GM12878 (cell line): ENCODE data around the gene IL31. TPM values are rescaled to one million over a fixed set of nuclear protein-coding genes. Genes with fewer than 3 reads are reported as not detected.

Experiments used
- ATAC-seq: fragments of 200-7000 bp; cut with Tn5 transposase; 3 replicates; pipeline ENCODE4 v1.9.1; 2020; ENCODE audit warnings: mild to moderate bottlenecking, moderate library complexity
- BruUV-seq: library from RNA; stranded (reverse); fragments of 400-500 nt; replicated peaks from 2 replicates; lab custom pipeline; 2021; lab: Mats Ljungman, UMichigan
- CTCF ChIA-PET: fragments of 300-600 bp; sonication (Branson Sonifier 250); formaldehyde crosslinking; extraction: SDS; loops from one replicate; lab custom pipeline; 2021; ENCODE audit warnings: inconsistent platforms; lab: Yijun Ruan, JAX
- POLR2A ChIA-PET: fragments of 350-600 bp; formaldehyde crosslinking; extraction: SDS; loops from one replicate; lab custom pipeline; 2021; ENCODE audit warnings: inconsistent platforms; lab: Charles Lee
- RAD21 ChIA-PET: fragments of 300-600 bp; sonication (Branson Sonifier 250); formaldehyde crosslinking; loops from one replicate; lab custom pipeline; 2023; ENCODE audit warnings: antibody characterized with exemption; ENCODE audit not compliant: unreplicated experiment; lab: Charles Lee
- SMC1A ChIA-PET: fragments of 300-600 bp; sonication (Branson Sonifier 250); formaldehyde crosslinking; loops from one replicate; lab custom pipeline; 2023; ENCODE audit not compliant: unreplicated experiment, uncharacterized antibody; lab: Charles Lee
- DNase-seq: peaks from one replicate; pipeline ENCODE4 v3.0.0-alpha.2; 2011; ENCODE audit warnings: low read depth, low spot score
- FAIRE-seq: peaks from 3 replicates; lab custom pipeline; 2011; peaks lifted over from hg19 to GRCh38; lab: Jason Lieb, UNC
- H2AFZ ChIP-seq: 2 replicates; pipeline ENCODE4 v1.6.0; 2011; ENCODE audit warnings: low read depth, low read length, control low read depth; ENCODE audit not compliant: control insufficient read depth
- H3K27ac ChIP-seq: 2 replicates; pipeline ENCODE4 v1.5.1; 2011; ENCODE audit warnings: control low read depth; ENCODE audit not compliant: control insufficient read depth, insufficient read depth
- H3K27me3 ChIP-seq, 2 experiments: replicated peaks in 1 of 2; 2 replicates each; pipeline versions ENCODE4 v1.6.0 to v1.6.1; 2011; ENCODE audit warnings: low read length in 1 of 2; ENCODE audit not compliant: control insufficient read depth in 2 of 2, insufficient read depth in 2 of 2
- H3K36me3 ChIP-seq, 2 experiments: 2 replicates each; pipeline ENCODE4 v1.5.1; 2011; ENCODE audit warnings: low read length in 1 of 2; ENCODE audit not compliant: control insufficient read depth in 2 of 2, insufficient read depth in 2 of 2
- H3K4me1 ChIP-seq: 2 replicates; pipeline ENCODE4 v1.6.1; 2011; ENCODE audit warnings: mild to moderate bottlenecking, low read length, moderate library complexity, mixed read lengths; ENCODE audit not compliant: control insufficient read depth, insufficient read depth
- H3K4me2 ChIP-seq: 2 replicates; pipeline ENCODE4 v1.6.0; 2011; ENCODE audit warnings: control low read depth; ENCODE audit not compliant: control insufficient read depth, insufficient read depth
- H3K4me3 ChIP-seq: fragments of 200-600 bp; sonication (generic); 2 replicates; pipeline ENCODE4 v1.5.1; 2016
- H3K79me2 ChIP-seq: 2 replicates; pipeline ENCODE4 v1.6.0; 2011; ENCODE audit warnings: low read length; ENCODE audit not compliant: control insufficient read depth, insufficient read depth
- H3K9ac ChIP-seq: 2 replicates; pipeline ENCODE4 v1.8.0; 2011; ENCODE audit warnings: low read length, control low read depth, mixed read lengths; ENCODE audit not compliant: control insufficient read depth, insufficient read depth
- H3K9me3 ChIP-seq: replicated peaks from 3 replicates; pipeline ENCODE4 v1.5.1; 2011; ENCODE audit warnings: mild to moderate bottlenecking, low read length; ENCODE audit not compliant: control insufficient read depth, insufficient read depth
- H4K20me1 ChIP-seq: 2 replicates; pipeline ENCODE4 v1.6.0; 2011; ENCODE audit not compliant: control insufficient read depth, insufficient read depth
- BMI1 ChIP-seq: fragments of 450-650 bp; IDR thresholded peaks from 2 replicates; pipeline ENCODE4 v1.6.1; 2016; ENCODE audit warnings: mild to moderate bottlenecking, moderate library complexity, borderline replicate concordance
- CBX3 ChIP-seq: fragments of 200-600 bp; sonication (generic); IDR thresholded peaks from 2 replicates; pipeline ENCODE4 v1.6.1; 2016; ENCODE audit warnings: low read depth, borderline replicate concordance
- KLF5 ChIP-seq: fragments of 450-650 bp; IDR thresholded peaks from 2 replicates; pipeline ENCODE4 v1.6.1; 2014; ENCODE audit warnings: mild to moderate bottlenecking; ENCODE audit not compliant: partially characterized antibody
- MEF2B ChIP-seq: fragments of 450-650 bp; IDR thresholded peaks from 2 replicates; pipeline ENCODE4 v1.6.1; 2018; ENCODE audit warnings: mild to moderate bottlenecking, moderate library complexity; ENCODE audit not compliant: partially characterized antibody, poor library complexity, severe bottlenecking
- NR2C1 ChIP-seq: fragments of 450-650 bp; IDR thresholded peaks from 2 replicates; pipeline ENCODE4 v1.6.1; 2017; ENCODE audit warnings: antibody characterized with exemption, mild to moderate bottlenecking, moderate library complexity
- PML ChIP-seq: IDR thresholded peaks from 2 replicates; pipeline ENCODE4 v1.6.1; 2012; ENCODE audit warnings: low read length, inconsistent platforms
- RFX5 ChIP-seq: IDR thresholded peaks from 2 replicates; pipeline ENCODE4 v1.6.1; 2011; ENCODE audit warnings: low read depth, low read length, improper control_type of control experiment
- YBX1 ChIP-seq: fragments of 450-650 bp; IDR thresholded peaks from 2 replicates; pipeline ENCODE4 v1.6.1; 2016; ENCODE audit warnings: antibody characterized with exemption
- WGBS: methylation state at CpG from one replicate; pipeline ENCODE4 v1.1.6; 2016; ENCODE audit warnings: low lambda C conversion rate; ENCODE audit not compliant: insufficient replicate concordance, insufficient coverage; ENCODE audit errors: missing lambda C conversion rate; 5-methylcytosine and 5-hydroxymethylcytosine counted together
- in situ Hi-C: fragments of 300-500 bp; cut with MboI; formaldehyde crosslinking; loops from 9 replicates; pipeline ENCODE4 v1.14.3; 2018; ENCODE audit warnings: mixed read lengths
- intact Hi-C: fragments of 100-400 bp; cut with micrococcal nuclease; formaldehyde crosslinking; loops from one replicate; pipeline ENCODE4 v1.14.2; 2022; ENCODE audit not compliant: unreplicated experiment
- polyA plus RNA-seq, 11 experiments: library from polyadenylated mRNA; depleted of rRNA in 4 of 11; unstranded in 6 of 11; stranded (reverse) in 5 of 11; fragments of >200 nt; fragmentation: Nextera tagmentation in 4 of 11; fragmentation: Illumina TruSeq in 1 of 11; extraction: Ambion mirVana in 4 of 11; extraction: Trizol in 1 of 11; gene quantifications; 1 replicate in 1 of 11; 2 replicates in 10 of 11; pipeline versions ENCODE4 v1.2.1 to v1.2.3, GENCODE V29; 2011 to 2016; ENCODE audit warnings: inconsistent platforms in 2 of 11, missing spikeins in 2 of 11, low read depth in 1 of 11
- total RNA-seq, 4 experiments: library from RNA; depleted of rRNA in 3 of 4; stranded (reverse); fragments of >200 nt in 3 of 4; fragmentation: Illumina TruSeq in 1 of 4; extraction: Trizol in 1 of 4; gene quantifications; 2 replicates each; pipeline versions ENCODE4 v1.2.1 to v1.2.3, GENCODE V29; 2013 to 2021
- TF ChIP-seq, protein P1 (sequence below): fragments of 450-650 bp; IDR thresholded peaks from 2 replicates; pipeline ENCODE4 v1.6.1; 2018; ENCODE audit warnings: mild to moderate bottlenecking, low read depth, moderate library complexity; ENCODE audit not compliant: partially characterized antibody
- TF ChIP-seq, protein P2 (sequence below): IDR thresholded peaks from 2 replicates; pipeline ENCODE4 v1.6.1; 2012; ENCODE audit warnings: improper control_type of control experiment, low read depth, low read length; ENCODE audit not compliant: insufficient replicate concordance
- TF ChIP-seq, protein P3 (sequence below): IDR thresholded peaks from 2 replicates; pipeline ENCODE4 v1.6.1; 2012; ENCODE audit warnings: mild to moderate bottlenecking, low read depth, low read length

The IL31 gene
- total and polyA plus RNA-seq, 10 of the 15 experiments (the other 5 are each of a cell fraction or from before 2014, with no cell fraction given): not detected

DNA sequence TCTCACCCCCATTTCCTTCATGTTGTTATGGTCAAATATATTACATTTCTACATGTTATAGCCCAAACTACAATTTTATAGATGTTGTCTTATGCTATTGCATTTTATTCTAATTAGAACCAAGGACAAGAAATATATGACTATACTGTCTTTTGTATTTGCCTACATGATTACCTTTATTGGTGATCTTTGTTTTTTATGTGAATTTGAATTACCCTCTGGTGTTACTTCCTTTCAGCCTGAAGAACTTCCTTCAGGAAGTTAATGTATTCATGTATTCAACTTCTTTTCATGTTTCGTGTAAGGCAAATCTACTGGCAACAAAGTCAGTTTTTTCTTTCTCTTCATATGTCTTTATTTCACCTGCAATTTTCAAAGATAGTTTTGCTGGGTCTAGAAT is 20.8 kb upstream of the IL31 start:
- Histone ChIP-seq H2AFZ (no peak overlapping the region), H3K79me2 (no peaks in the 10 kb centered on the region), H3K27ac (no peak overlapping the region), H3K36me3 (no peaks in the 10 kb centered on the region), H3K4me3 (no peak overlapping the region), H3K9ac (no peak overlapping the region), H3K4me1 (no peaks in the 10 kb centered on the region), H3K9me3 (peaks cover 3% of the 10 kb centered on the region; the same call in 1 of the 3 replicates), H3K27me3 (no peaks in the 10 kb centered on the region; a peak in 1 of 4 replicates), H4K20me1 (no peaks in the 10 kb centered on the region), H3K4me2 (no peak overlapping the region)
- TF ChIP-seq YBX1 (no peak), RFX5 (no peak), BMI1 (no peak), NR2C1 (no peak), KLF5 (no peak), CBX3 (no peak), PML (no peak), MEF2B (no peak)
- TF ChIP-seq, protein P1, sequence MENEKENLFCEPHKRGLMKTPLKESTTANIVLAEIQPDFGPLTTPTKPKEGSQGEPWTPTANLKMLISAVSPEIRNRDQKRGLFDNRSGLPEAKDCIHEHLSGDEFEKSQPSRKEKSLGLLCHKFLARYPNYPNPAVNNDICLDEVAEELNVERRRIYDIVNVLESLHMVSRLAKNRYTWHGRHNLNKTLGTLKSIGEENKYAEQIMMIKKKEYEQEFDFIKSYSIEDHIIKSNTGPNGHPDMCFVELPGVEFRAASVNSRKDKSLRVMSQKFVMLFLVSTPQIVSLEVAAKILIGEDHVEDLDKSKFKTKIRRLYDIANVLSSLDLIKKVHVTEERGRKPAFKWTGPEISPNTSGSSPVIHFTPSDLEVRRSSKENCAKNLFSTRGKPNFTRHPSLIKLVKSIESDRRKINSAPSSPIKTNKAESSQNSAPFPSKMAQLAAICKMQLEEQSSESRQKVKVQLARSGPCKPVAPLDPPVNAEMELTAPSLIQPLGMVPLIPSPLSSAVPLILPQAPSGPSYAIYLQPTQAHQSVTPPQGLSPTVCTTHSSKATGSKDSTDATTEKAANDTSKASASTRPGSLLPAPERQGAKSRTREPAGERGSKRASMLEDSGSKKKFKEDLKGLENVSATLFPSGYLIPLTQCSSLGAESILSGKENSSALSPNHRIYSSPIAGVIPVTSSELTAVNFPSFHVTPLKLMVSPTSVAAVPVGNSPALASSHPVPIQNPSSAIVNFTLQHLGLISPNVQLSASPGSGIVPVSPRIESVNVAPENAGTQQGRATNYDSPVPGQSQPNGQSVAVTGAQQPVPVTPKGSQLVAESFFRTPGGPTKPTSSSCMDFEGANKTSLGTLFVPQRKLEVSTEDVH: no peak
- TF ChIP-seq, protein P2, sequence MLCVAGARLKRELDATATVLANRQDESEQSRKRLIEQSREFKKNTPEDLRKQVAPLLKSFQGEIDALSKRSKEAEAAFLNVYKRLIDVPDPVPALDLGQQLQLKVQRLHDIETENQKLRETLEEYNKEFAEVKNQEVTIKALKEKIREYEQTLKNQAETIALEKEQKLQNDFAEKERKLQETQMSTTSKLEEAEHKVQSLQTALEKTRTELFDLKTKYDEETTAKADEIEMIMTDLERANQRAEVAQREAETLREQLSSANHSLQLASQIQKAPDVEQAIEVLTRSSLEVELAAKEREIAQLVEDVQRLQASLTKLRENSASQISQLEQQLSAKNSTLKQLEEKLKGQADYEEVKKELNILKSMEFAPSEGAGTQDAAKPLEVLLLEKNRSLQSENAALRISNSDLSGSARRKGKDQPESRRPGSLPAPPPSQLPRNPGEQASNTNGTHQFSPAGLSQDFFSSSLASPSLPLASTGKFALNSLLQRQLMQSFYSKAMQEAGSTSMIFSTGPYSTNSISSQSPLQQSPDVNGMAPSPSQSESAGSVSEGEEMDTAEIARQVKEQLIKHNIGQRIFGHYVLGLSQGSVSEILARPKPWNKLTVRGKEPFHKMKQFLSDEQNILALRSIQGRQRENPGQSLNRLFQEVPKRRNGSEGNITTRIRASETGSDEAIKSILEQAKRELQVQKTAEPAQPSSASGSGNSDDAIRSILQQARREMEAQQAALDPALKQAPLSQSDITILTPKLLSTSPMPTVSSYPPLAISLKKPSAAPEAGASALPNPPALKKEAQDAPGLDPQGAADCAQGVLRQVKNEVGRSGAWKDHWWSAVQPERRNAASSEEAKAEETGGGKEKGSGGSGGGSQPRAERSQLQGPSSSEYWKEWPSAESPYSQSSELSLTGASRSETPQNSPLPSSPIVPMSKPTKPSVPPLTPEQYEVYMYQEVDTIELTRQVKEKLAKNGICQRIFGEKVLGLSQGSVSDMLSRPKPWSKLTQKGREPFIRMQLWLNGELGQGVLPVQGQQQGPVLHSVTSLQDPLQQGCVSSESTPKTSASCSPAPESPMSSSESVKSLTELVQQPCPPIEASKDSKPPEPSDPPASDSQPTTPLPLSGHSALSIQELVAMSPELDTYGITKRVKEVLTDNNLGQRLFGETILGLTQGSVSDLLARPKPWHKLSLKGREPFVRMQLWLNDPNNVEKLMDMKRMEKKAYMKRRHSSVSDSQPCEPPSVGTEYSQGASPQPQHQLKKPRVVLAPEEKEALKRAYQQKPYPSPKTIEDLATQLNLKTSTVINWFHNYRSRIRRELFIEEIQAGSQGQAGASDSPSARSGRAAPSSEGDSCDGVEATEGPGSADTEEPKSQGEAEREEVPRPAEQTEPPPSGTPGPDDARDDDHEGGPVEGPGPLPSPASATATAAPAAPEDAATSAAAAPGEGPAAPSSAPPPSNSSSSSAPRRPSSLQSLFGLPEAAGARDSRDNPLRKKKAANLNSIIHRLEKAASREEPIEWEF: no peak
- TF ChIP-seq, protein P3, sequence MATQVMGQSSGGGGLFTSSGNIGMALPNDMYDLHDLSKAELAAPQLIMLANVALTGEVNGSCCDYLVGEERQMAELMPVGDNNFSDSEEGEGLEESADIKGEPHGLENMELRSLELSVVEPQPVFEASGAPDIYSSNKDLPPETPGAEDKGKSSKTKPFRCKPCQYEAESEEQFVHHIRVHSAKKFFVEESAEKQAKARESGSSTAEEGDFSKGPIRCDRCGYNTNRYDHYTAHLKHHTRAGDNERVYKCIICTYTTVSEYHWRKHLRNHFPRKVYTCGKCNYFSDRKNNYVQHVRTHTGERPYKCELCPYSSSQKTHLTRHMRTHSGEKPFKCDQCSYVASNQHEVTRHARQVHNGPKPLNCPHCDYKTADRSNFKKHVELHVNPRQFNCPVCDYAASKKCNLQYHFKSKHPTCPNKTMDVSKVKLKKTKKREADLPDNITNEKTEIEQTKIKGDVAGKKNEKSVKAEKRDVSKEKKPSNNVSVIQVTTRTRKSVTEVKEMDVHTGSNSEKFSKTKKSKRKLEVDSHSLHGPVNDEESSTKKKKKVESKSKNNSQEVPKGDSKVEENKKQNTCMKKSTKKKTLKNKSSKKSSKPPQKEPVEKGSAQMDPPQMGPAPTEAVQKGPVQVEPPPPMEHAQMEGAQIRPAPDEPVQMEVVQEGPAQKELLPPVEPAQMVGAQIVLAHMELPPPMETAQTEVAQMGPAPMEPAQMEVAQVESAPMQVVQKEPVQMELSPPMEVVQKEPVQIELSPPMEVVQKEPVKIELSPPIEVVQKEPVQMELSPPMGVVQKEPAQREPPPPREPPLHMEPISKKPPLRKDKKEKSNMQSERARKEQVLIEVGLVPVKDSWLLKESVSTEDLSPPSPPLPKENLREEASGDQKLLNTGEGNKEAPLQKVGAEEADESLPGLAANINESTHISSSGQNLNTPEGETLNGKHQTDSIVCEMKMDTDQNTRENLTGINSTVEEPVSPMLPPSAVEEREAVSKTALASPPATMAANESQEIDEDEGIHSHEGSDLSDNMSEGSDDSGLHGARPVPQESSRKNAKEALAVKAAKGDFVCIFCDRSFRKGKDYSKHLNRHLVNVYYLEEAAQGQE: no peak
- no TSS peak for BruUV-seq
- SMC1A ChIA-PET: interaction anchor here (1.3 kb wide), 1 partner anchor 17 kb away, joined by 3 read pairs; no protein-coding TSS in a partner anchor
- ATAC-seq: no peak
- RAD21 ChIA-PET: no interaction called here
- FAIRE-seq: no peak
- intact Hi-C loops: no loop called here
- CTCF ChIA-PET: interaction anchor here (0.5 to 0.6 kb wide), 2 partner anchors 58 to 289 kb away, joined by 3 read pairs; no protein-coding TSS in a partner anchor
- POLR2A ChIA-PET: no interaction called here
- DNase-seq: no peak
- in situ Hi-C loops: loop anchor here (5.0 kb wide), 1 partner anchor 138 kb away; no protein-coding TSS in a partner anchor
- WGBS: 55% methylated on average over 1 of the region's 1 CpG
